Neuronal stem cell (in vitro differentiated cells): ENCODE measurements around the gene SOST.

Experiments used
- DNase-seq: peaks from one replicate; pipeline ENCODE4 v3.0.0-alpha.2; 2013; ENCODE audit warnings: low spot score
- H2AFZ ChIP-seq: one replicate; pipeline ENCODE4 v1.6.1; 2013; ENCODE audit warnings: mild to moderate bottlenecking, low read length, inconsistent platforms
- H2AK5ac ChIP-seq: 2 replicates; pipeline ENCODE4 v1.6.1; 2013; ENCODE audit warnings: low read depth, mild to moderate bottlenecking, inconsistent platforms, low read length, moderate library complexity, mixed read lengths
- H2BK120ac ChIP-seq: 2 replicates; pipeline ENCODE4 v1.6.1; 2013; ENCODE audit warnings: low read depth, mild to moderate bottlenecking, inconsistent platforms, low read length, moderate library complexity, mixed read lengths
- H2BK12ac ChIP-seq: one replicate; pipeline ENCODE4 v1.6.1; 2013; ENCODE audit warnings: low read length, inconsistent platforms
- H2BK15ac ChIP-seq: 2 replicates; pipeline ENCODE4 v1.6.1; 2013; ENCODE audit warnings: mild to moderate bottlenecking, low read length, inconsistent platforms, mixed read lengths
- H2BK5ac ChIP-seq: one replicate; pipeline ENCODE4 v1.6.1; 2013; ENCODE audit warnings: inconsistent platforms, mild to moderate bottlenecking, low read length, moderate library complexity
- H3K14ac ChIP-seq: one replicate; pipeline ENCODE4 v1.6.1; 2013; ENCODE audit warnings: low read length, inconsistent platforms
- H3K18ac ChIP-seq: 2 replicates; pipeline ENCODE4 v1.6.1; 2013; ENCODE audit warnings: low read length, inconsistent platforms
- H3K23ac ChIP-seq: 2 replicates; pipeline ENCODE4 v1.6.1; 2013; ENCODE audit warnings: low read depth, mild to moderate bottlenecking, mixed read lengths, low read length, inconsistent platforms; ENCODE audit not compliant: poor library complexity
- H3K27ac ChIP-seq: replicated peaks from 3 replicates; pipeline ENCODE4 v1.5.1; 2013; ENCODE audit warnings: low read length, inconsistent platforms
- H3K27me3 ChIP-seq, 3 experiments: 2 replicates each; pipeline ENCODE4 v1.6.1; 2013; ENCODE audit warnings: low read length in 3 of 3, mild to moderate bottlenecking in 2 of 3, inconsistent platforms in 1 of 3, low read depth in 1 of 3, mixed read lengths in 1 of 3, moderate library complexity in 1 of 3; ENCODE audit not compliant: control insufficient read depth in 3 of 3, insufficient read depth in 3 of 3
- H3K36me3 ChIP-seq, 2 donors: replicated peaks in 1 of 2; 2 replicates each; pipeline ENCODE4 v1.6.1; 2013; ENCODE audit warnings: low read length in 2 of 2; ENCODE audit not compliant: control insufficient read depth in 2 of 2, insufficient read depth in 2 of 2
- H3K4ac ChIP-seq: 2 replicates; pipeline ENCODE4 v1.6.1; 2013; ENCODE audit warnings: inconsistent platforms, mild to moderate bottlenecking, low read length, moderate library complexity
- H3K4me1 ChIP-seq, 2 donors: 1 replicate in 1 of 2; 2 replicates in 1 of 2; pipeline ENCODE4 v1.6.1; 2013; ENCODE audit warnings: low read length in 2 of 2, low read depth in 1 of 2; ENCODE audit not compliant: control insufficient read depth in 2 of 2, insufficient read depth in 1 of 2
- H3K4me2 ChIP-seq: one replicate; pipeline ENCODE4 v1.6.1; 2013; ENCODE audit warnings: mild to moderate bottlenecking, low read length, inconsistent platforms; ENCODE audit not compliant: insufficient read depth, poor library complexity, severe bottlenecking
- H3K4me3 ChIP-seq, 2 donors: 2 replicates each; pipeline ENCODE4 v1.5.1; 2013; ENCODE audit warnings: low read length in 2 of 2, mild to moderate bottlenecking in 2 of 2, inconsistent platforms in 1 of 2, moderate library complexity in 1 of 2
- H3K79me1 ChIP-seq: one replicate; pipeline ENCODE4 v1.6.1; 2013; ENCODE audit warnings: low read depth, mild to moderate bottlenecking, inconsistent platforms, low read length, moderate library complexity
- H3K9ac ChIP-seq: one replicate; pipeline ENCODE4 v1.6.1; 2013; ENCODE audit warnings: mild to moderate bottlenecking, low read depth, low read length, inconsistent platforms; ENCODE audit not compliant: poor library complexity
- H3K9me3 ChIP-seq, 2 donors: replicated peaks in 1 of 2; 2 replicates each; pipeline versions ENCODE3 to v1.6.1; 2013; ENCODE audit warnings: low read length in 2 of 2, mild to moderate bottlenecking in 2 of 2, inconsistent platforms in 1 of 2, low read depth in 1 of 2, mixed read lengths in 1 of 2, moderate library complexity in 1 of 2; ENCODE audit not compliant: control insufficient read depth in 2 of 2, insufficient read depth in 1 of 2
- H4K8ac ChIP-seq: one replicate; pipeline ENCODE4 v1.6.1; 2013; ENCODE audit warnings: low read depth, mild to moderate bottlenecking, inconsistent platforms, low read length, moderate library complexity
- H4K91ac ChIP-seq: one replicate; pipeline ENCODE4 v1.6.1; 2013; ENCODE audit warnings: low read length, low read depth, mild to moderate bottlenecking, inconsistent platforms; ENCODE audit not compliant: poor library complexity
- WGBS, 2 donors: extraction: QIAGEN DNeasy Blood & Tissue Kit; methylation state at CpG; one replicate each; pipeline ENCODE4 v1.1.7; 2013; ENCODE audit warnings: missing lambda C conversion rate in 2 of 2, mixed read lengths in 1 of 2; ENCODE audit not compliant: insufficient read length in 2 of 2, insufficient replicate concordance in 1 of 2; ENCODE audit errors: extremely low coverage in 2 of 2; 5-methylcytosine and 5-hydroxymethylcytosine counted together

Gene SOST

GRCh38 chr17:43733956-43734355 is 24.6 kb downstream of the SOST start:
- Histone ChIP-seq H4K8ac (no peak overlapping the region), H2BK120ac (no peak overlapping the region), H3K36me3 (no peaks in the 10 kb centered on the region), H3K4me2 (no peak overlapping the region), H3K4me3 (no peak overlapping the region), H3K27ac (no peak overlapping the region), H2BK5ac (no peak overlapping the region), H3K79me1 (no peaks in the 10 kb centered on the region), H3K9me3 (peaks cover 0 to 2% of the 10 kb centered on the region in 2 donors), H2AK5ac (no peak overlapping the region), H3K9ac (no peak overlapping the region), H3K27me3 (peaks cover 0 to 10% (median 0%) of the 10 kb centered on the region in 3 experiments), H3K14ac (no peak overlapping the region), H3K18ac (no peak overlapping the region), H2BK12ac (no peak overlapping the region), H4K91ac (no peak overlapping the region), H3K23ac (no peak overlapping the region), H3K4ac (no peak overlapping the region), H2AFZ (no peak overlapping the region), H3K4me1 (peaks cover 0 to 1% of the 10 kb centered on the region in 2 donors), H2BK15ac (no peak overlapping the region)
- WGBS, 2 donors: no CpG with 5 or more reads among the region's 1 CpG
- no peak for DNase-seq

GRCh38 chr17:43732958-43733357 is 25.6 kb downstream of the SOST start:
- H4K8ac ChIP-seq: no peak overlapping the region
- no peak overlapping the region for H4K91ac ChIP-seq
- no peak overlapping the region for H2BK120ac ChIP-seq
- no peak overlapping the region for H3K14ac ChIP-seq
- no peak overlapping the region for H3K9ac ChIP-seq
- no peak overlapping the region for H3K4me3 ChIP-seq
- H2BK15ac ChIP-seq: no peak overlapping the region
- no peak overlapping the region for H3K4me2 ChIP-seq
- peaks cover 0 to 1% of the 10 kb centered on the region in 2 donors for H3K4me1 ChIP-seq
- no peak overlapping the region for H3K23ac ChIP-seq
- H3K4ac ChIP-seq: no peak overlapping the region
- H3K18ac ChIP-seq: no peak overlapping the region
- no CpG with 5 or more reads among the region's 2 CpGs for WGBS, 2 donors
- H2BK12ac ChIP-seq: no peak overlapping the region
- peaks cover 0 to 2% of the 10 kb centered on the region in 2 donors for H3K9me3 ChIP-seq
- no peak overlapping the region for H2AFZ ChIP-seq
- no peak overlapping the region for H3K27ac ChIP-seq
- peaks cover 0 to 8% (median 0%) of the 10 kb centered on the region in 3 experiments for H3K27me3 ChIP-seq
- no peaks in the 10 kb centered on the region for H3K79me1 ChIP-seq
- no peak overlapping the region for H2AK5ac ChIP-seq
- no peak for DNase-seq
- no peaks in the 10 kb centered on the region for H3K36me3 ChIP-seq
- no peak overlapping the region for H2BK5ac ChIP-seq

GRCh38 chr17:43728081-43728480 is 30.5 kb downstream of the SOST start:
- Histone ChIP-seq H2BK15ac (no peak overlapping the region), H3K79me1 (no peaks in the 10 kb centered on the region), H3K14ac (no peak overlapping the region), H2BK120ac (no peak overlapping the region), H2BK5ac (no peak overlapping the region), H3K9me3 (peaks cover 0 to 2% of the 10 kb centered on the region in 2 donors), H3K4me1 (no peaks in the 10 kb centered on the region), H3K9ac (no peak overlapping the region), H2AK5ac (no peak overlapping the region), H3K4me2 (no peak overlapping the region), H3K4me3 (no peak overlapping the region), H3K18ac (no peak overlapping the region), H3K36me3 (no peaks in the 10 kb centered on the region), H3K4ac (no peak overlapping the region), H3K27me3 (peaks cover 0 to 5% (median 0%) of the 10 kb centered on the region in 3 experiments), H3K27ac (no peak overlapping the region), H4K8ac (no peak overlapping the region), H4K91ac (no peak overlapping the region), H2BK12ac (no peak overlapping the region), H3K23ac (no peak overlapping the region), H2AFZ (no peak overlapping the region)
- no peak for DNase-seq
- WGBS, 2 donors: no CpG with 5 or more reads among the region's 8 CpGs

GRCh38 chr17:43723697-43724359 is 34.8 kb downstream of the SOST start:
- no peak overlapping the region for H3K18ac ChIP-seq
- H3K79me1 ChIP-seq: no peaks in the 10 kb centered on the region
- no peak overlapping the region for H3K4ac ChIP-seq
- no peaks in the 10 kb centered on the region for H3K36me3 ChIP-seq
- peaks cover 0 to 36% (median 0%) of the 10 kb centered on the region in 3 experiments for H3K27me3 ChIP-seq
- no peak overlapping the region for H4K91ac ChIP-seq
- no peak overlapping the region for H3K4me3 ChIP-seq
- H3K4me1 ChIP-seq: peaks cover 0 to 7% of the 10 kb centered on the region in 2 donors
- no peak overlapping the region for H2AFZ ChIP-seq
- no peak overlapping the region for H3K27ac ChIP-seq
- no peak for DNase-seq
- no peak overlapping the region for H3K9ac ChIP-seq
- no peaks in the 10 kb centered on the region for H3K9me3 ChIP-seq
- no peak overlapping the region for H3K14ac ChIP-seq
- no peak overlapping the region for H3K23ac ChIP-seq
- no peak overlapping the region for H2BK12ac ChIP-seq
- no CpG with 5 or more reads among the region's 6 CpGs for WGBS, 2 donors
- no peak overlapping the region for H2BK5ac ChIP-seq
- H2BK15ac ChIP-seq: no peak overlapping the region
- H2AK5ac ChIP-seq: no peak overlapping the region
- H3K4me2 ChIP-seq: no peak overlapping the region
- no peak overlapping the region for H2BK120ac ChIP-seq
- H4K8ac ChIP-seq: no peak overlapping the region
